Bladder microvascular endothelial cell (primary cell): ENCODE results near the gene PAFAH2. TPM values are rescaled to one million over a fixed set of nuclear protein-coding genes. Genes with fewer than 3 reads are reported as not detected.

ENCODE experiments used
- total RNA-seq: library from RNA; depleted of rRNA; stranded (reverse); fragments of >200 nt; gene quantifications from 2 replicates; pipeline ENCODE4 v1.2.3, GENCODE V29; 2014

The PAFAH2 gene
- 3.6 and 17.9 TPM in 2 replicates for total RNA-seq

GRCh38 chr1:25997828-25998761, at the start of gene PAFAH2:
PAFAH2 (minus strand) TSS chr1:25998063; CDS start chr1:25990816, 7,247 bp downstream.

GRCh38 chr1:26045722-26046245, 47.9 kb upstream of the PAFAH2 start, which contains the start of gene SLC30A2:
SLC30A2 (minus strand) TSS chr1:26046118; CDS start chr1:26045896, 222 bp downstream.

GRCh38 chr1:26021647-26022403, 24.0 kb upstream of the PAFAH2 start, which contains the start of gene EXTL1:
EXTL1 (plus strand) TSS chr1:26021775; CDS start chr1:26022647, 872 bp downstream.

Other genes starting within 250 kb of the PAFAH2 start
- gene SELENON, start 197.9 kb downstream of the PAFAH2 start, total RNA-seq: 20.1 and 69.8 TPM in 2 replicates
- 15.2 and 21.5 TPM in 2 replicates for gene MTFR1L, start 178.1 kb downstream of the PAFAH2 start, total RNA-seq
- gene AUNIP, start 138.6 kb downstream of the PAFAH2 start, total RNA-seq: 2.1 and 3.1 TPM in 2 replicates
- gene PAQR7, start 122.4 kb downstream of the PAFAH2 start, total RNA-seq: 4.5 and 9.1 TPM in 2 replicates
- gene STMN1, start 91.6 kb downstream of the PAFAH2 start, total RNA-seq: 119 and 151 TPM in 2 replicates
- not detected in 2 replicates for gene EXTL1, start 23.7 kb upstream of the PAFAH2 start, total RNA-seq
- not detected in 2 replicates for gene SLC30A2, start 48.1 kb upstream of the PAFAH2 start, total RNA-seq
- gene TRIM63, start 69.6 kb upstream of the PAFAH2 start, total RNA-seq: under 0.01 TPM in 1 of 2 replicates, not detected in the other
- gene PDIK1L, start 113.8 kb upstream of the PAFAH2 start, total RNA-seq: 3.2 and 4.2 TPM in 2 replicates
- gene FAM110D, start 161.0 kb upstream of the PAFAH2 start, total RNA-seq: 3.1 and 7.9 TPM in 2 replicates
- gene C1orf232, start 170.9 kb upstream of the PAFAH2 start, total RNA-seq: not detected in 2 replicates
- 15.6 and 29.1 TPM in 2 replicates for gene ZNF593, start 171.8 kb upstream of the PAFAH2 start, total RNA-seq
- not detected in 2 replicates for gene ZNF593OS, start 173.8 kb upstream of the PAFAH2 start, total RNA-seq
- 0.31 TPM in 1 of 2 replicates, not detected in the other for gene CNKSR1, start 179.4 kb upstream of the PAFAH2 start, total RNA-seq
- not detected in 2 replicates for gene CATSPER4, start 192.5 kb upstream of the PAFAH2 start, total RNA-seq
- 8.6 and 12.3 TPM in 2 replicates for gene CEP85, start 236.1 kb upstream of the PAFAH2 start, total RNA-seq